ENCODE results near the gene OSBPL2. TPM values are rescaled to one million over a fixed set of nuclear protein-coding genes. Genes with fewer than 3 reads are reported as not detected.

The OSBPL2 gene
- total and polyA plus RNA-seq, 2 donors (not counting 1 experiment from before 2014, with no cell fraction given), result 28.1 to 74.3 TPM

GRCh38 chr20:62233684-62234083 lies 4.6 kb upstream of the OSBPL2 start:
- 86% methylated on average over 3 of the region's 4 CpGs for WGBS (ENCODE audit: insufficient coverage)
- H3K9me3 ChIP-seq (ENCODE audit: control extremely low read depth in 1 of 3, control insufficient read depth in 2 of 3, insufficient read depth in 1 of 3, low read length in 2 of 3), result peaks cover 0 to 23% (median 5%) of the 10 kb centered on the region in 3 donors
- ATAC-seq (ENCODE audit: low read depth) (no peak), DNase-seq (no peak)
- no peak overlapping the region for H3K4me2 ChIP-seq (replicated peaks; ENCODE audit: low read depth, low read length, poor library complexity, severe bottlenecking)
- H3K4me1 ChIP-seq (ENCODE audit: control insufficient read depth in 2 of 2, insufficient read depth in 2 of 2, low read length in 2 of 2), result peaks cover 6 to 8% of the 10 kb centered on the region in 2 donors
- CTCF ChIA-PET, result no interaction called here
- H3K36me3 ChIP-seq (replicated peaks in 1 of 2; ENCODE audit: control extremely low read depth in 1 of 2, control insufficient read depth in 1 of 2, extremely low read depth in 1 of 2, insufficient read depth in 2 of 2, low read length in 1 of 2), result no peaks in the 10 kb centered on the region
- H3K27ac ChIP-seq (ENCODE audit: low read length in 2 of 2), result no peak overlapping the region
- no peaks in the 10 kb centered on the region for H4K20me1 ChIP-seq (ENCODE audit: control insufficient read depth, insufficient read depth, low read length, poor library complexity, severe bottlenecking)
- peaks cover 0 to 17% (median 1%) of the 10 kb centered on the region in 4 experiments for H3K27me3 ChIP-seq (replicated peaks in 1 of 4; ENCODE audit: control extremely low read depth in 1 of 4, control insufficient read depth in 3 of 4, insufficient read depth in 4 of 4, low read length in 3 of 4)
- POLR2A ChIA-PET, result no interaction called here
- H3K9ac ChIP-seq (ENCODE audit: low read length), result no peak overlapping the region
- Mint-ChIP-seq H3K9me3 (ENCODE audit: insufficient read depth) (no peaks in the 10 kb centered on the region), H3K4me3 (no peak overlapping the region), H3K27me3 (peaks cover 7% of the 10 kb centered on the region), H3K4me1 (peaks cover 9% of the 10 kb centered on the region), H3K27ac (no peak overlapping the region)
- intact Hi-C loops (cut with micrococcal nuclease), result no loop called here
- H3K79me2 ChIP-seq (ENCODE audit: control insufficient read depth, insufficient read depth, low read length), result peaks cover 15% of the 10 kb centered on the region
- no peak for TF ChIP-seq EZH2 (IDR thresholded peaks at IDR 0.05; ENCODE audit: borderline replicate concordance, insufficient read depth, low read depth, low read length, poor library complexity, severe bottlenecking)
- no peak for TF ChIP-seq CTCF (IDR thresholded peaks at IDR 0.05)
- H2AFZ ChIP-seq (ENCODE audit: insufficient read depth, low read depth, low read length, poor library complexity, severe bottlenecking), result no peak overlapping the region
- no peak overlapping the region for H3K4me3 ChIP-seq (ENCODE audit: control extremely low read depth in 1 of 5, extremely low read depth in 1 of 5, insufficient read depth in 1 of 5, low read depth in 2 of 5, low read length in 4 of 5)

- Histone ChIP-seq H3K9me3 (ENCODE audit: control extremely low read depth in 1 of 3, control insufficient read depth in 2 of 3, insufficient read depth in 1 of 3, low read length in 2 of 3) (peaks cover 0 to 23% (median 5%) of the 10 kb centered on the region in 3 donors), H3K9ac (ENCODE audit: low read length) (no peak overlapping the region), H3K79me2 (ENCODE audit: control insufficient read depth, insufficient read depth, low read length) (peaks cover 22% of the 10 kb centered on the region), H3K4me2 (replicated peaks; ENCODE audit: low read depth, low read length, poor library complexity, severe bottlenecking) (no peak overlapping the region), H2AFZ (ENCODE audit: insufficient read depth, low read depth, low read length, poor library complexity, severe bottlenecking) (no peak overlapping the region), H3K4me3 (ENCODE audit: control extremely low read depth in 1 of 5, extremely low read depth in 1 of 5, insufficient read depth in 1 of 5, low read depth in 2 of 5, low read length in 4 of 5) (no peak overlapping the region), H3K4me1 (ENCODE audit: control insufficient read depth in 2 of 2, insufficient read depth in 2 of 2, low read length in 2 of 2) (peaks cover 10 to 14% of the 10 kb centered on the region in 2 donors), H3K27me3 (replicated peaks in 1 of 4; ENCODE audit: control extremely low read depth in 1 of 4, control insufficient read depth in 3 of 4, insufficient read depth in 4 of 4, low read length in 3 of 4) (peaks cover 0 to 17% (median 1%) of the 10 kb centered on the region in 4 experiments), H3K27ac (ENCODE audit: low read length in 2 of 2) (no peak overlapping the region), H4K20me1 (ENCODE audit: control insufficient read depth, insufficient read depth, low read length, poor library complexity, severe bottlenecking) (peaks cover 6% of the 10 kb centered on the region), H3K36me3 (replicated peaks in 1 of 2; ENCODE audit: control extremely low read depth in 1 of 2, control insufficient read depth in 1 of 2, extremely low read depth in 1 of 2, insufficient read depth in 2 of 2, low read length in 1 of 2) (no peaks in the 10 kb centered on the region)
- H3K9me3 Mint-ChIP-seq (ENCODE audit: insufficient read depth), result no peaks in the 10 kb centered on the region
- no peak for TF ChIP-seq EZH2 (IDR thresholded peaks at IDR 0.05; ENCODE audit: borderline replicate concordance, insufficient read depth, low read depth, low read length, poor library complexity, severe bottlenecking)
- no peak for TF ChIP-seq CTCF (IDR thresholded peaks at IDR 0.05)
- CTCF ChIA-PET, result no interaction called here
- peaks cover 13% of the 10 kb centered on the region for H3K4me1 Mint-ChIP-seq
- DNase-seq, result no peak
- no peak for ATAC-seq (ENCODE audit: low read depth)
- intact Hi-C loops (cut with micrococcal nuclease), result no loop called here
- POLR2A ChIA-PET, result no interaction called here
- H3K4me3 Mint-ChIP-seq, result no peak overlapping the region
- peaks cover 7% of the 10 kb centered on the region for H3K27me3 Mint-ChIP-seq
- 94% methylated on average over 4 of the region's 5 CpGs for WGBS (ENCODE audit: insufficient coverage)
- H3K27ac Mint-ChIP-seq, result no peak overlapping the region
Measured at GRCh38 chr20:62234339-62234738, 4.0 kb upstream of the OSBPL2 start.
